ENCODE measurements around the gene ASB2. TPM values are rescaled to one million over a fixed set of nuclear protein-coding genes. Genes with fewer than 3 reads are reported as not detected.

Gene ASB2
- polyA plus RNA-seq, 1 donor (not counting 4 experiments of a cell fraction or from before 2014, with no cell fraction given), result 0.56 TPM

DNA sequence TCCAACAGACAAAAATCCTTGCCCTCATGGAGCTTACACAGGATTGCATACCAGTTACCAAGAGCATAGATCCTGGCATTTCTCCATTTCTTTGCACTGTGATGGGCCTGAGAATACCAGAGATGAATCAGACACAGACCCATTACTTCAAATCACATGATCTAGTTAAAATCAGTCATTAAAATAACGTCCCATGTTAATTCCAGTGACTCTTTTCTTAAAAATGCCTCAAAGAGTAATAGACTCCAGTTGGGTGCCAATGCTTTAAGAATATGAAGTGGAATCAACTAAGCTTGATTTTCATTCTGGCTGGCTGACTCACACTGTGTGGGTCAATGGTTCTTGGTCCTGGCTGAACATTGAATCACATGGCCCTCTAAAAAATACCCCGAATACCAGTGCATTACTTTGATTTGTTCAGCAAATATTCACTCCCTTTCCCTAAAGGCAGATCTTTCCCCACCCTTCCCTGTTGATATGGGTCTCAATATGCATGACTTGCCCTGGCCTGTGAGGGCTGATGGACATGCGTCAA is 11.0 kb downstream of the ASB2 start:
- no peak overlapping the region for H3K4me2 ChIP-seq (ENCODE audit: control insufficient read depth, extremely low read depth, insufficient read depth, low read depth, low read length)
- no peaks in the 10 kb centered on the region for H4K20me1 ChIP-seq (ENCODE audit: control insufficient read depth, extremely low read depth, insufficient read depth, low read length)
- H3K79me2 ChIP-seq (ENCODE audit: control insufficient read depth, insufficient read depth, low read length), result no peaks in the 10 kb centered on the region
- dilution Hi-C loops (cut with MboI; ENCODE audit: extremely low pct_ligation_motif_present, low sequenced_read_pairs), result no loop called here
- FAIRE-seq (no peak), DNase-seq (ENCODE audit: low read depth, low spot score) (peak; percentile 67)
- H3K9me1 ChIP-seq (ENCODE audit: control insufficient read depth, extremely low read depth, insufficient read depth, low read length), result no peaks in the 10 kb centered on the region
- H3K27ac ChIP-seq (ENCODE audit: control insufficient read depth, insufficient read depth, low read length), result no peak overlapping the region
- no peak overlapping the region for H3K9ac ChIP-seq (ENCODE audit: control insufficient read depth, extremely low read depth, insufficient read depth, low read length)
- peaks cover 11% of the 10 kb centered on the region for H3K4me1 ChIP-seq (ENCODE audit: control insufficient read depth, extremely low read depth, insufficient read depth, low read length)
- H3K9me3 ChIP-seq (ENCODE audit: control insufficient read depth, low read depth, low read length), result no peaks in the 10 kb centered on the region
- no peak for TF ChIP-seq CTCF (optimal IDR thresholded peaks at IDR 0.05 in 1 of 3, IDR thresholded peaks at IDR 0.05 in 1 of 3, conservative IDR thresholded peaks at IDR 0.05 in 1 of 3; ENCODE audit: extremely low read depth in 1 of 3, insufficient read depth in 2 of 3, low read length in 3 of 3)
- TF ChIP-seq EZH2 (IDR thresholded peaks at IDR 0.05; ENCODE audit: low read length), result no peak
- H2AFZ ChIP-seq (ENCODE audit: control insufficient read depth, low read length), result no peak overlapping the region
- H3K4me3 ChIP-seq (ENCODE audit: control insufficient read depth in 2 of 3, extremely low read depth in 1 of 3, insufficient read depth in 2 of 3, low read depth in 1 of 3, low read length in 3 of 3), result no peak overlapping the region
- H3K27me3 ChIP-seq (ENCODE audit: control insufficient read depth, extremely low read depth, insufficient read depth, low read length), result no peaks in the 10 kb centered on the region
- no peaks in the 10 kb centered on the region for H3K36me3 ChIP-seq (ENCODE audit: control insufficient read depth in 2 of 2, extremely low read depth in 1 of 2, insufficient read depth in 2 of 2, low read length in 2 of 2)

GRCh38 chr14:93964820-93965286 is 11.5 kb downstream of the ASB2 start:
- H4K20me1 ChIP-seq (ENCODE audit: control insufficient read depth, extremely low read depth, insufficient read depth, low read length), result no peaks in the 10 kb centered on the region
- FAIRE-seq (no peak), DNase-seq (ENCODE audit: low read depth, low spot score) (no peak)
- no peak overlapping the region for H3K27ac ChIP-seq (ENCODE audit: control insufficient read depth, insufficient read depth, low read length)
- H3K9me1 ChIP-seq (ENCODE audit: control insufficient read depth, extremely low read depth, insufficient read depth, low read length), result no peaks in the 10 kb centered on the region
- H3K4me1 ChIP-seq (ENCODE audit: control insufficient read depth, extremely low read depth, insufficient read depth, low read length), result peaks cover 16% of the 10 kb centered on the region
- H3K79me2 ChIP-seq (ENCODE audit: control insufficient read depth, insufficient read depth, low read length), result no peaks in the 10 kb centered on the region
- no peak overlapping the region for H3K4me2 ChIP-seq (ENCODE audit: control insufficient read depth, extremely low read depth, insufficient read depth, low read depth, low read length)
- H3K9ac ChIP-seq (ENCODE audit: control insufficient read depth, extremely low read depth, insufficient read depth, low read length), result no peak overlapping the region
- no peaks in the 10 kb centered on the region for H3K27me3 ChIP-seq (ENCODE audit: control insufficient read depth, extremely low read depth, insufficient read depth, low read length)
- no peak for TF ChIP-seq EZH2 (IDR thresholded peaks at IDR 0.05; ENCODE audit: low read length)
- no peak for TF ChIP-seq CTCF (optimal IDR thresholded peaks at IDR 0.05 in 1 of 3, IDR thresholded peaks at IDR 0.05 in 1 of 3, conservative IDR thresholded peaks at IDR 0.05 in 1 of 3; ENCODE audit: extremely low read depth in 1 of 3, insufficient read depth in 2 of 3, low read length in 3 of 3)
- no peak overlapping the region for H3K4me3 ChIP-seq (ENCODE audit: control insufficient read depth in 2 of 3, extremely low read depth in 1 of 3, insufficient read depth in 2 of 3, low read depth in 1 of 3, low read length in 3 of 3)
- no peaks in the 10 kb centered on the region for H3K9me3 ChIP-seq (ENCODE audit: control insufficient read depth, low read depth, low read length)
- dilution Hi-C loops (cut with MboI; ENCODE audit: extremely low pct_ligation_motif_present, low sequenced_read_pairs), result no loop called here
- H3K36me3 ChIP-seq (ENCODE audit: control insufficient read depth in 2 of 2, extremely low read depth in 1 of 2, insufficient read depth in 2 of 2, low read length in 2 of 2), result no peaks in the 10 kb centered on the region
- H2AFZ ChIP-seq (ENCODE audit: control insufficient read depth, low read length), result no peak overlapping the region

Measured in keratinocyte (primary cell).